Measurements from ENCODE around the gene TFCP2L1.

- TF ChIP-seq CTCF (IDR thresholded peaks at IDR 0.05; ENCODE audit: insufficient read depth, low read length) (no peak), GABPA (IDR thresholded peaks at IDR 0.05; ENCODE audit: low read depth) (no peak), SPI1 (IDR thresholded peaks at IDR 0.05; ENCODE audit: borderline replicate concordance, low read depth) (no peak), POLR2AphosphoS5 (IDR thresholded peaks at IDR 0.05; ENCODE audit: low read depth) (no peak)
These were observed 42.7 kb downstream of the TFCP2L1 start for GRCh38 chr2:121242175-121242875.
